Measurements from ENCODE around the gene VPS4A.
"Not testable (repeated sequence)": the region's sequence is repeated elsewhere in the genome, so short reads cannot be mapped to it uniquely, and the experiment has no call there.

The VPS4A gene

GRCh38 chr16:69293401-69293800, 17.7 kb upstream of the VPS4A start:
- DNase-seq (ENCODE audit: low read depth), result no peak
- TF ChIP-seq, protein P1, sequence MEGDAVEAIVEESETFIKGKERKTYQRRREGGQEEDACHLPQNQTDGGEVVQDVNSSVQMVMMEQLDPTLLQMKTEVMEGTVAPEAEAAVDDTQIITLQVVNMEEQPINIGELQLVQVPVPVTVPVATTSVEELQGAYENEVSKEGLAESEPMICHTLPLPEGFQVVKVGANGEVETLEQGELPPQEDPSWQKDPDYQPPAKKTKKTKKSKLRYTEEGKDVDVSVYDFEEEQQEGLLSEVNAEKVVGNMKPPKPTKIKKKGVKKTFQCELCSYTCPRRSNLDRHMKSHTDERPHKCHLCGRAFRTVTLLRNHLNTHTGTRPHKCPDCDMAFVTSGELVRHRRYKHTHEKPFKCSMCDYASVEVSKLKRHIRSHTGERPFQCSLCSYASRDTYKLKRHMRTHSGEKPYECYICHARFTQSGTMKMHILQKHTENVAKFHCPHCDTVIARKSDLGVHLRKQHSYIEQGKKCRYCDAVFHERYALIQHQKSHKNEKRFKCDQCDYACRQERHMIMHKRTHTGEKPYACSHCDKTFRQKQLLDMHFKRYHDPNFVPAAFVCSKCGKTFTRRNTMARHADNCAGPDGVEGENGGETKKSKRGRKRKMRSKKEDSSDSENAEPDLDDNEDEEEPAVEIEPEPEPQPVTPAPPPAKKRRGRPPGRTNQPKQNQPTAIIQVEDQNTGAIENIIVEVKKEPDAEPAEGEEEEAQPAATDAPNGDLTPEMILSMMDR (IDR thresholded peaks at IDR 0.05; ENCODE audit: control insufficient read depth, extremely low read depth, insufficient read depth), result no peak
- no peak overlapping the region for H3K4me3 ChIP-seq (ENCODE audit: low read depth, low read length)

GRCh38 chr16:69294051-69294450, 17.1 kb upstream of the VPS4A start:
- TF ChIP-seq, protein P1 (IDR thresholded peaks at IDR 0.05; ENCODE audit: control insufficient read depth, extremely low read depth, insufficient read depth), result no peak
- DNase-seq (ENCODE audit: low read depth), result no peak
- no peak overlapping the region for H3K4me3 ChIP-seq (ENCODE audit: low read depth, low read length)

GRCh38 chr16:69296771-69297170, 14.4 kb upstream of the VPS4A start:
- H3K4me3 ChIP-seq (ENCODE audit: low read depth, low read length); DNase-seq (ENCODE audit: low read depth): not testable (repeated sequence)

DNA sequence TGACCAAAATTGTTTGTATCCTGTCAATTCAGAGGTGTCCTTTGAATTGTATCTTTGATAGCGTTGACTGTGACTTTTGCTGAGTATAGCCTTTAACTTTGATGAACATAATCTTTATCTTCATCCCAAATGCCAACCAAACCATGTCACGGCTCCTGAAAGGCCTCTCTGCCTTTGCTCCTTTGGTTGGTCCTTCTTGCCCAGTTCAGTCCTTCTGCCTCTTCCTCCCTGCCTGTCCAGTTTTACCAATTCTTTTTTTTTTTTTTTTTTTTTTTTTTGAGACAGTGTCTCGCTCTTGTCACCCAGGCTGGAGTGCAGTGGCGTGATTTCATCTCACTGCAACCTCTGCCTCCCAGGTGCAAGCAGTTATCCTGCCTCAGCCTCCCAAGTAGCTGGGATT, 12.9 kb upstream of the VPS4A start:
- no peak overlapping the region for H3K4me3 ChIP-seq (ENCODE audit: low read depth, low read length)
- TF ChIP-seq, protein P1 (IDR thresholded peaks at IDR 0.05; ENCODE audit: control insufficient read depth, extremely low read depth, insufficient read depth), result no peak
- no peak for DNase-seq (ENCODE audit: low read depth)

DNA sequence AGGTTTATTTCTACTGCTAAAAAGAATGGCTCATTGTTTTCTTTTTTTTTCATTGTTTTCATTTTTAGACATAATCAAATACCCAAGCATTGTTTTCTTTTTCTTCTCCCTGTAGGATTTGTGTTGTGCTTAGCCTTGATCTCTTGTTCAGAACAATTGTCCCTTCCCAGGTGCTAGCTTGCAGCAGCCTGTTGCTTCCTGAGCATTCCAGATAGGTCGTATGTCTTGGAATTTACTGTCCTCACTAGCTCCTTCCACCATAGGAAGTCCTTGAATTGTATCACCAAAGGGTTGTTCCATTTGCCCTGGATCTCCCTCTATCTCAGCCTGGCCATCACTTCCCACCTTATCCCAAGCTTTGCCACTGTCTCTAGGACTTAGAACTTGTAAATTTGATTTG, 10.0 kb upstream of the VPS4A start:
- no peak for DNase-seq (ENCODE audit: low read depth)
- TF ChIP-seq, protein P1 (IDR thresholded peaks at IDR 0.05; ENCODE audit: control insufficient read depth, extremely low read depth, insufficient read depth), result no peak
- H3K4me3 ChIP-seq (ENCODE audit: low read depth, low read length), result no peak overlapping the region

GRCh38 chr16:69301861-69302260, 9.3 kb upstream of the VPS4A start:
- TF ChIP-seq, protein P1 (IDR thresholded peaks at IDR 0.05; ENCODE audit: control insufficient read depth, extremely low read depth, insufficient read depth), result no peak
- DNase-seq (ENCODE audit: low read depth), result no peak
- no peak overlapping the region for H3K4me3 ChIP-seq (ENCODE audit: low read depth, low read length)

DNA sequence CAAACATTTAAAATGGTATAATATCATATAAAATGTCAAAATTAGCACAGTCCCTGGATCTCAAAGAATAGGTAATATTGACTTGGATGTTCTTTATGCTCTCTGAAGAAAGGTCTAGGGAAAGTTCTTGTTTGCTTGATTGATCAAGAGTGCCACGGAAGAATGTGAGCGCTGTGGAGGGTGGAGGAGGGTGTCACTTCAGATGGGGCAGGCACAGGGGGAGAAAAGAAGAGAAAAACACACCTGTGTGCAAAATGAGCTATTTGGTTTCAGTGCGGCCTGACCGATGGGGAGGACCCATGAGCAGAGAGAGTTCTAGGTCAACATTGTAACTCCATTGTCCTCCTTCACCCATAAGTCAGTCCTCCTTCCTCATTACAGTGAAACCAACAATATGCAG, 8.8 kb upstream of the VPS4A start:
- TF ChIP-seq, protein P1 (IDR thresholded peaks at IDR 0.05; ENCODE audit: control insufficient read depth, extremely low read depth, insufficient read depth), result no peak
- no peak for DNase-seq (ENCODE audit: low read depth)

More for the DNA sequence above, 8.8 kb upstream of the VPS4A start:
- no peak overlapping the region for H3K4me3 ChIP-seq (ENCODE audit: low read depth, low read length)
